Stimulated activated CD4-positive, alpha-beta T cell treated with anti-CD3 and anti-CD28 coated beads, TNF-alpha, amount 100 ng/mL, for 24 hours (primary cell): ENCODE measurements around the gene GID8.

Experiments
- DNase-seq, 3 experiments: peaks; one replicate each; pipeline ENCODE4 v3.0.0-alpha.2; 2020; ENCODE audit warnings: low read depth in 3 of 3

Gene GID8

DNA sequence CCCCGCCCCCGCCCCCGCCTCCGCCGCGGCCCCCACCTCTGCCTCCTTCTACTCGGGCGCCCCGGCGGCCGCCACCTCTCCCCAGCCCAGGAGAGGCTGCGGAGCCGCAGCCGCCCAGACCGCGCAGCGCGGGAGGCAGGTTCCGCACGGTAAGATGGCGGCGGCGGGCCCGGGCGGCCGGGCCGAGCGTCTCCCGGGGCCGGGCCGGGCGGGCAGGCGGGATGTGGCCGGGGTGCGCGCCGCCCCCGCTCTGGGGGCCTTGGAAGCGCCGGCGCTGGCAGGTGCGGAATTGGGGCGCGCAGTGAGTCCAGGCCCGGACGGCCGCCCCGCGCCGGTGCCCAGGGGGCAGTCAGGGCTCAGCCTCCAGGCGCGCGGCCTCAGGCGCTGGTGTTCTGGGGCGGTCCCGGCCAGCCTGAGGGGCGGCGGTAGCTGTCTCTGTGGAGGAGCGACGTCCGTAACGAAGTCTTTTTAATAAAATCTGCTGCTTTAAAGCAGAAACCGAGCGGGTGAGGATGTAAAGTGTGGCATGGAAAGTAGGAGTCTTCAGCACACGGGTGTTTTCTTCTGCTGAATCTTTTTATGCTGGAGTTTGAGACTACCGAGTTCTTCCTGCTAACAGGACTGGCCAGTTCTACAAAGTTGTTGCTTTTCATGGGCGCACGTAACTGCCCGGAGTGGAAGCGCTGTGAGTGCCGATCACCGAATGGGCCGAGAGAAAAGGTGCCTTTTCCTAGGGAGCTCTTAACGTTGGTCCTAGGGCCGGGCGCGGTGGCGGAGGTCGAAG, at the start of gene GID8:
TSS of gene GID8 (plus strand) at position 43 of the 784 bp plus-strand sequence. CDS start 3,356 bp downstream, outside the sequence.
- DNase-seq = no peak

DNA sequence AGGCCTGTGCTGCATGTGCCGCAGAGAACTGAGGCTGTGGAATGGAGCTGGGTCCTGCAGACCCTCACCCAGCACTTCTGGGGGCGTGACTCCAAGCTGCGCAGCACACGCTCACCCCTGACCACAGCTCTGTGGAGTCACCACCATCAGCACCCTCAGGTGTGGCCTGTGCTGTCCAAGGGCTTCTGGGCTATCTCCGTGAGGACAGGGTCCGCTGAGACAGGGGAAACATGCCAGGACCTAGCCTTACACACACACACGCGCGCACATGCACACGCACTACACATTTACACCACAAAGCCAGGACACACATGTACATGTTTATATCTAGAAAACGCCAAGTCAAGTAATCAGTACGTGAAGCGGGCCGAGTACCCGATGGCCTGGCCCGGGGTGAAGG, 49.5 kb upstream of the GID8 start:
- DNase-seq = no peak

DNA sequence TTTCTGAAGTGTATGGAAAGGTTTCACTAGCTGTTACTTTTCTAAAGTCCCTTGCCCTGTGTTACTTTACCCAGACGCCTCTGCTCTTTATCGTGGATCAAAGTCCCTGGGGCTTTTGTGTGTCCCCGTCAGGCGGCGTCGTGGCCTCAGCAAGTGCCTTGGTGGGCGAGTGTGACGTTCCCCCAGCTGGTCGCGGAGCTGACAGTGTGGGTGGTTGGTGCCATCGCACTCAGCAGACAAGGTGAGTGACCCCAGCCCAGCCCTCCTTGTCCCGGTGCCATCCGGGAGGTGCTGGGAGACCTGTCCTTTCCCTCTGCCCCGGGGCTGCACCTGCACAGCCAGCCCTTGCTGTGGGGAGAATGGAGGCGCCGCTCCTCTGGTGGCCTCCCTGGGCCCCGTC, 49.0 kb upstream of the GID8 start:
- DNase-seq = no peak

DNA sequence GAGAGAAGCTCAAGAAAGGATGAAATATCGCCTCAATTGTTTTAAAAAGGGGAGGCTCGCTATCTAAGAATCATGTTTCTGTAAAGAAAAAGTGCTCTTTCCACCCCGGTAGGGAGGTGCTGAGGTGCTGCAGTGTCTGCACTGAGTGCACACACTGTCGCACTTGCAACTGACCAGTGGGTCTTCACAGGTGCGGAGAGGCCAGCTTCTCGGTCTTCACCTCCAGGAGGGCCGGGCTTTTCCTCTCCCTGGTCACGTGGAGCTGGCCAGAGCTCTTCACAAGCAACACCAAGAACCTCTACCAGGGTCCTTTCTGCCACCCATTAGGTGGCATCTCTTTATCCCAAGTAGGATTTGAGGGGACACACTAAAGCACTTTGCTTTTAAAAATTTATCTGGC, 48.5 kb upstream of the GID8 start:
- DNase-seq = no peak

DNA sequence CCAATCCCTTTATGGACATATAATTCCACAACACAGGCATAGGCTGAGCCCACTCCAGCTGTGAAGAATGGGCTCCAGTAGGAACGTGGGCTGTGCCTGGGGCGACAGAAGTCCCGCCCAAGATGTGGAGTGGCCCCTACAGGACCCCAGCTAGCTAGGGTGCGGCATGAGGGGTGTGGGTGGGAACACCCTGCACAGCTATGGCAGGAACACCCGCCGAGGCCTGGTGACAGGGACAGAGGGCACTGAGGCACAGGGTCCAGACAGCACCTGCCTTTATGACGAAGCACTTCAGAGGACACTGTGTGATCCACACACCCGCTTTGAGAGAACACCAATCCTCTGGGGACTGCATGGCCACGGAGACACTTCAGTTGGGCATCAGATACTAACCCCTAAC, 48.1 kb upstream of the GID8 start:
- no peak for DNase-seq

DNA sequence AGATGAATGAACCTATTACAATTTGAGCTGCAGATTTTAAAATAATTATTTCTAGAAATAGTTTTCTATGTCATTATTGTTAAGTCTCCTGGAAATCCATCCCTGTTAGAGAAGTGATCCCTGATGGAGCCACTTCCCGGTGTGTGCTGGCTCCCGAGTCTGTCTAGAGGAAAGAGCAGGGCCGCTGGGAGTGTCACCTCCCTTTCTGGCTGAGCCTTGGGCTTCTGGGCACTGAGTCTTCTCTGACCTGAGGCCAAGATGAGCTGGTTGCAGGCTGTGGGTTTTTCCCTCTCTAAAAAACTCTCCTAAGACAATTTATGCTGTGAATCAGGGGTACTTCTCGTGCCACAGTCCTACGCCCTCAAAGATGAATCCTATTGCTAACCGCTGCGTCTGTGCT, 47.5 kb upstream of the GID8 start:
- DNase-seq = no peak

DNA sequence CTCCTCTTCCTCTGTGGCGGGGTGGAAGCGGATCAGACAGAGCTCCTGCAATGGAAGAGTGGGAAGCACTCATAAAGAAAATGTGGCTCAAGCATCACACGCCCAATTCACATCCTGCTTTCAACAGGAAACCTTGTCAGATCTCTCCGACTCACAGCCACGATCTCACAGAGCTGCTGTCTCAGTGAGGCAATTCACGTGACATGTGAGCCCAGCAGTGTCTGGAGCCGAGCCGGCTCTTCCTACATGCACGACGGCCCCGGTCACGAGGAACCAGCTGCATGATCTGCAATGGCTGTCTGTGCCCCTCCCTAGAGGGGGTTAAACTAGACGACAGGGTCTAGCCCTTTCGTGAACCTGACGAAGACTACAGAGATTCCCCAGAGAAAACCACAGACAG, 46.8 kb upstream of the GID8 start:
- no peak for DNase-seq

DNA sequence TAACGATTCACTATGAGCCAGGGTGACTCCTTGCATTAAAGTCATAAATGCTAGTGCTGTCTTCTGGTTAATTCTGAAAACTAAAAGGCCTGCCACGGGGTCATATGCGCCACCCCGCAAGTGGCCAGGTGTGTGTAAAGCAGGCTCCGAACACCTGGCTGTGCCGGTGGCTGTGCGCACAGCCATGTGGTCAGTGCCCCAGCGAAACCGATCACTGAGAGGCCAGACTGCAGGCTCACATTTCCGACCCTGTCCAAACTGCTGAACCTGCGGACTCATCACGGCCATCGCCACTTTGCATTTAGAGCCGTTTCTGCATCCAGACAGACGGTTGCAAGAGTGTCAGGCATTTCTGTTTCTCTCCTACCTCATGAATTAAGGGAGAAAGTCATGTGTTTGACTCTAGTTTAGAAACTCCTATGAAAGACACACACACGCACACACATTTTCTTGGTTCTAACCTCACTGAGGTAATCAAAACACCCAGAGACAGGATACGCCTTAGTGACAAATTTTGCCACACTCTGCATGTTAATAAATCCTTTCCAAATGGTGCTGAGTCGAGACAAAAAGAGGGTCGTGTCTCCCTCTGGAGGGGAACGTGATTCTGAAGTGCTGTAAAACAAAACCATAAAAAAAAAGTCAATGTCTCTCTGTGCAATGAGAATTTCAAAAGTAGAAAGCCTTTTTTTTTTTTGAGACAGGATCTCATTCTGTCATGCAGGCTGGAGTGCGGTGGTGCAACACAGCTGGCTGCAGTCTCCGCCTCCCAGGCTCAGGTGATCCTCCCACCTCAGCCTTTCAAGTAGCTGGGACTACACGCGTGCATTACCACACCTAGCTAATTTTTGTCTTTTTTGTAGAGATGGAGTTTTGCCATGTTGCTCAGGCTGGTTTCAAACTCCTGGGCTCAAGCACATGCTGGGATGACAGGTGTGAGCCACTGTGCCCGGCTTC, 45.3 kb upstream of the GID8 start:
- DNase-seq = no peak

DNA sequence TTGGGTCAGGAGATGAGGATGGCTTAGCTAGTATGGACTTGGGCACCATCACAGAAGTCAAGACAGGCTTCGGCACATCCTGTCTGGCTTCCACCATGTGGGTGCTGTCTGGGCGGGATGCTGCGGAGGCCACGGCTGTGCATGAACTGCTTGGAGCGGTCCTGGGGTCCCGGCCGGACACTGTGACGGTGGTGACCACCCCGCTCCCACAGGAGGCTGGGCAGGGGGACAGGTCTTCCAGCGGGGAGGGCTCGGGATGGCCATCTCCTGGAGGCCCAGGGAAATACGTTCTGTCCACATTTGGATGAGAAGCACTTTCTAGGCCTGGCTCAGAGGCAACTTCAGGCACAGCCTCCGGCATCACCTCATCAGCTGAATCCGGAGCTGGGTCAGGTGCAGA, 44.2 kb upstream of the GID8 start:
- no peak for DNase-seq

DNA sequence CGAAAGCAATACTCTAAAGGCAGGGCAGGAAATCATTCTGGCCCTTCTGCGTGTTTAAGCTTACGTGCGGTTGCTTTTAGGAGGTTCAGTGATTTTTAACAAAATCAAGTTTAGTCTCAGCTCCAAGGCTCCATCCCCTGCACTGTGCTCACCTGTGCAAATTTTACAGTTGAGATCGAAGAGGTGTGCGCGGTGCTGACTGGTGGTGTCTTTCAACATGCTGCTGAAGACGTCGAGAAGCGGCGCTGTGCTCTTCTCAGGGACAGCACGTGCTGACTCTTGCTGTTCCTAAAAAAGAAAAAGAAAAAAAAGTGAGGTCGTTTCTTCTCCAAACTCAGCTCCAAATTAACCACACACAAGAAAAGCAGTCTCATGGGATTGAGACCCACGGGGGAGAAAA, 43.7 kb upstream of the GID8 start:
- DNase-seq = no peak

DNA sequence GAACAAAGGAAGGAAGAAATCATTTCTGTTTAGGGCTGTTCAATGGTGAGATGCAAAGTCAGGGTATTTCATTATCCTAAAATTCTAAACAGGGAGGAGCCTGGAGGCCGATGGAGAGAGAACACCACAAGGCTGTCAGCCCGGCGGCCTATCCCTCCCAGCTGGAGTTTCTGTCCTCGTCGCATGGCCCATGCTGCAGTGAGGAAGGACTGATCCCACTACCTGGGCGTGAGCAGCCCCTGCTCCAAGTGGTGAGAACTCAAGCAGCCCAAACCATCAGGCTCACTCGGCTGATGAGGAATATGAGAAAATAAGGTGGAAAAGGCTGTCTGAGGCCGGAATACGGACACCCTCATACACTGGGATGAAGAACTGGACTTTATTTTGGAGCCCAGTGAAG, 42.4 kb upstream of the GID8 start:
- DNase-seq = no peak

DNA sequence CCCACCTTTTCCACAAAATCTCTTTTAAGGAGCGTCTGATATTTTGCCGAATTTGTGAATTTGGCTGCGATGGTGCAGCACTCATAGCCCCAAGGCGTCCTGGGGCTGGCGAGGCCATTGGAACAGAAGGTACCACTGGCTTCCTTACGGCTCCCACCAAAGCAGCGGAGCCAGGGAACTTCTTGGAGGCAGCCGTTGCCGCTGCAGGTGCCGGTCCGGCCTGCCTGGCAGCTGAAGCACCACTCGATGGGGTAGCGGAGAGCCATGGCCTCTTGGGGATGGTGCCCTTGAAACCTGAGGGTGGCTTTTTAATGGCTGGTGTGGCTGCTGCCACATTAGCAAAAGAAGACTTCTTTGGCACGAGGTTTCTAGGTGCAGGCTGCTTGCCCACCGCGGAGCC, 41.4 kb upstream of the GID8 start:
- DNase-seq = no peak

DNA sequence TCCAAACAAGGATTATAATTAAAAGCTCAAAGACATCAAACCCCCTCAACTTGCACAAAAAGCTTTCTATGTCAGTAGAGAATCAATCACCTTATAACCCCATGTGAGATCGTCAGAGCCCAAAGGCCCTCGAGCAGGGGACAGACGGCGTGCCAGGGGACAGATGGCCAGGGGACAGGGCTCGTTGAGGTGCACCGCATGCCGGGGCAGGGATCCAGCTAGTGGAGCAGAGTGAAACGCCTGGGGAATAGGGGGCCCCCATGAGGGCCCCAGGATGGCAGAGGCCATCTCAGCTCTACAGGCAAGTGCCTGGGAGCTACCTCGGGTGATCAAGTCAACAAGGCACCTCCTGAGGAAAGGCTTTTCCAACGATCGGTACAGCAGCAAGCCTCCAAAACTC, 40.3 kb upstream of the GID8 start:
- DNase-seq = no peak

DNA sequence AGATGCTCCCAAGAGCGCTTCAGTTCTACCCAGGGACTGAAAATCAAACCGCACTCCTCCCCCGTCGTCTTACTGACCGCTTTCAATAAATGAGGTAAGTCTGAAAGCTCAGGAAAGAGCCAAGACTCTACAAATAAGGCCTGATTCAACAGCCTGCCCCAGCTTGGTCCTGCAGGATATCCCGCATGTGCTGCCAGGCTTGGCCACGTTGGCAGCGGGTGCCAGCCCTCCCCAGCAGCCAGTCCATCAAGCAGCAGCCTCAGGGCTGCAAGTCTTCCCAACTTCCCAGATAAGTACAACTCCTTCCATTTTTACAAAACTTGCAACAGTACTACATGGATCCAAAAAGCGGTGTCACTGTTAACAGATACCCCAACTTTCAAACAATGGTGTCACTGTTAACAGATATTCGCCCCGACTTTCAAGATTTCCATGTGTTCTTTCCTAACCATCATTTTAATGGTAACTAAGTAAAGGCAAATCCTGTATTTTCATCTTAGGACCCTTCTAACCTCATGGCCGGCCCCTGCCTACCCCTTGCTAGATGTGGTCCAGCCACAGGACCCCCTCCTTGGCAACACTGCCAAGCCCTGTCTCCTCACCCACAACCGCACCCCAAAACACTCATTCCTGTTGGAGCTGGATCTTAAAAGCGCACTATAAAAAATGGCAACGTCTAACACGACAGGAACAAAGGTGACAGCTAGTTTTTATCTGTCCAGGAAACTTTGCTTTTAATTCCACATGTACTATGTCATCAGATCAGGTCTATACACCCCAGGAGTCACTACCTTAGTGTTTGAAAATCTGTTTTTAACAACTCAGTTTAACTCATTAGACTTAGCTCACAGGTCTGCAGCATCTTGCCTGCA, 39.6 kb upstream of the GID8 start:
- no peak for DNase-seq

DNA sequence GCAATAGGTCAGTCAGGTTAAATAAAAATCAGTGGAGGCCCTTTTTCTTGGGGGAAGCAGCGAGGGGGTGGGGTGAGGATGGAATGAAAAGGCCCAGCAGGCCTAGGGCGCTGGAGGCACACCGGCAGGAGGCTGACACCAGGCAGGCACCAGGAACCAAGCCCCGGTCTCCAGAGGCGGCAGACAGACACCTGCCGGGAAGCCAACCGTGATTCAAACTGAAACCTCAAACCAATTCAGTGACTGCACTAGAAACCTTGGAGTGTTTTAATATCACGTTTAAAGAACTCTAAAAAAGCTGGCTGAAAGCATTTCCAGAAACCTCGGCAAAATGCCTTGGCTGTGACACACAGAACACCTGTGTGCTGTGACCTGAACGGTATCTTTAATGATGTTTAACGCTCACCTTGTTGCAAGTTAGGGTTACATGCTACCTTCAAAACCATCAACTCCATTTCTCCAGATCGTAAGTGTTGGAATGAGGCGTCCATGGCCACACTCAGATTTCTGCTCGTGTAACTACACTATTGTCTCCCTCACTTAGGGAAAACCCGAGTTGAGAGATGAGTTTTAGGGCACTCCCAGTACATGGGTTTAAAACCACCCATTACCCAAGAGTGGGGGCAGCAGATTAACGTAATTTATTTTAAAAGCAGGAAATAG, 38.8 kb upstream of the GID8 start:
- peak in 1 of 3 experiments; percentile 54 for DNase-seq

DNA sequence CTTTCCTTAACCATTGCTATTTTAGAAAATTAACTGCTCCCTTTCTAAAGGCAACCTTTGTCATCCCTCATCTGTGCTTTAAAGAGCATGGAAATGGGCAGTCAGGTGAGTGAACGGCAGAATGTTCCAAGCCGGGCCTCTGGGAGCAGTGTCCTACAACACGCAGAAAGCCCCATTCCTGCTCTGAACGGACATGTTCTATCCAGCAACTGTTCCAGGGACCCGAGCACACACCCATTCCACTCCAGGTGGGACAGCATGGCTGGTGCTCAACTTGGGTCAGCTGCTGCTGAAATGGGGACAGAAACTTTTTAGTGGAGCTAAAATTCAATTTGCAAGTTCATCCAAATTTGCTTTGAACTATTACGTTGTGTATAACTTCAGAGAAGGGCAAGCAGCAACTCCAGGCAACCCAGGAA, 38.3 kb upstream of the GID8 start:
- DNase-seq = no peak

DNA sequence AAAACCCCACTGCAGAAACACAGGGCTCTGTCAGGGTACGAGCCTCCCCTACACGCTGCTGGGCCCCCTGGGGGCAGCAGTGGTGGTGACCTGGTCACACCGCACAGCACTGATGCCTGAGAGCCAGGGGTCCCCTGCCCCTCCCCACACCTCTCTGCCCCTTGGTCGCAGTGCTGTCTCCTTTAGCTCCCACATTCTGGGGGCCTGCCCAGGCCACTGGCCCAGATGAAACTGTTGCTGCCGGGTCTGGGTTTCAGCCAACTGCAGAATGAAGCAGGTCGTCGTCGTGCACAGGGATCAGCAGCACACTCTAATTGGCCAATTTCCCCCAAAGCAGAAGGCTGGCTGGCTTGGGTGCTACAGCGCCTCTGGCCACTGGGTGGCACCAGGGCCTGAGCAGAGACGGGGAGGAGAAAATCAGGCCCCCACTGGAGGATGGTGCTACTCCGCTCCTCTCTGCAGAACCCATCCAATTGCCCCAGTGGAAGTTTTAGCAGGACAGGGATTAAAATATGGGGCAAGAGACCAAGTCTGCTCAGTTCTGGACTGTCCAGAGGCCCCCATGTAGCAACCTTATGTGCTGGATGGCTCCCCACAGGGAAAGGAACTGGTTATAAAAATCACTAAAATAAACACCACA, 37.8 kb upstream of the GID8 start:
- peak; percentile 44 to 68 (median 48) for DNase-seq

DNA sequence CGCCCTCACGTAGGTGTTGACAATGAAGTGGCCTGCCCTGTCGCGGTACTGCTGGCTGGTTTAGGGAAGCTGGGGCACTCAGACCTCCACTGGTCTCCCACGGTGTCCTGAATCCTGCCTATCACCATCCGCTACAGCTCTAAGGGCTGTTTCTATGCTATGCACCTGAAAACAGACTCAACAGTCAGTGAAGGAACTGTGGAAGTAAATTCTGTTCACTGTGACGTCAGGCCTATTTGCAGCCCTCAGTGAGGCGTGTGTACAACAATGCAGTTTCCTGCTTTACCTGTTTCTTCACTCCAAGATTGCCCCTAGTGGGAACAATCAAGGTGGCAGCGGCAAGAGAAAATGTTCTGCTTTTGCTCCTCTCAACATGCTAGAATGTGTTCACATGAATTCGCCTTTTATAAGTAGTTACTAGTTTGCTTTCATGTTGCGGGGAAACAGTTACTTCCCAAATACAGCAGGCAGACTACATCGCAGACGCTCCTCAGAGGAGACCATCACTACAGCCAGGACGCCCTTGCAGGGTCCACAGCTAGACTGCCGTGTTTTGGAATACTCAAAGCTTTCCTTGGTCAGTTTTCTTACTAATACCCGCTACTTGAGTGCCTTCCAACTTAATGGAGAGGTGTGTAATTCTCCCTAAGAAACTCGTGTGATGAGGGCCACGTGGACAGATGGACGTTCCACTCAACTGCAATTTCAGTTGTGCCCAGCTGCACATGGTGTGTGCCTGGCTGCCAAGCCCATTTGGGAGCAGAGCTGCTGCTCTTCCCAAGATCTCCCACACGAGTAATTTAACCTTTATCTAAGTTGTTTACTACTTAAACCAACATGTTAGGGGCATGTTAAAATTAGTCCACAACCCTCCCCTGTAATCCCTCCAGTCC, 37.0 kb upstream of the GID8 start:
- no peak for DNase-seq

DNA sequence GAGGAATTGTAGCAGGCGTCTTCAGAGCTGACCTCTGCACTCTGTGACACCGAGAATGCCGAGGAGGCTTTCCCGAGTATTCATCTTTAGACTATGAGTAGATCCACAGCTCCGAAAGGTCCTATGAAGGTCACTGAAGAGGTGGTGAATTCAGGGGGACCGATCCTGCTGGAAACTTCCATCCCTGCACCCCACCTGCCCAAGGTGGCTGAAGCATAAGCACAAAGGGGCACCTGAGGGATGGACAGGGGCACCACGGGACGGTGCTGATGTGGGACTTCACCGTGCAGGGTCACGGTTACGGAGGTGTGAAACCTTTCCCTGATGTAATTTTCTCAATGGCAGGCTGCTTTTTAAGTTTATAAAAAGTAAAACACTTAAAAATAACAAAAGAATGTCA, 36.1 kb upstream of the GID8 start:
- DNase-seq = no peak
